ENCODE data around the gene TNFRSF8.
"Not testable (repeated sequence)": the region's sequence is repeated elsewhere in the genome, so short reads cannot be mapped to it uniquely, and the experiment has no call there.

The TNFRSF8 gene

DNA sequence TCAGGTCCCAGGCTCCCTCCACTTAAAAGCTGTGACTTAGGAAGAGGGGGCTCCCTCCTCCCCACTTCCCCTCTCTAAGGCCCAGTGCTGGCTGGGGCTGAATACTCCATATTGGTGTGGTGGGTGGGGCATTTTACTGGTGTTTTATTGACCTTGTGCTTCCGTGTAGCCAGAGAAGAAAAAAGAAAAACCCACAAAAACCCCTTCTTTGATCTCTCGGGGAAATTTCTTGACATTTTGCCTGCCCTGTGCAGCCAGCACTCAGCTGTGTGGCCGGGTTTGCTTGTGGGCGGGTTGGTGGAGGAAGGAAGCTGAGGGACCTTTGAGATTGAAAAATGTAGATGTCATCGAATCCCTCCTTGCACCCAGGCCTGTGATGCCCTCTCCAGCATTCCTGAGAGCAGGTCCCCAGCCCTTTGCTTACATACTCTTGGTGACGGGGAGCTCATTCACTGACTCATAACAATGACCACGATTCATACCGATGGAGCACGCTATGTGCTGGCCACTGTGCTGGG lies 24.8 kb downstream of the TNFRSF8 start:
- DNase-seq (ENCODE audit: low read depth): no peak

DNA sequence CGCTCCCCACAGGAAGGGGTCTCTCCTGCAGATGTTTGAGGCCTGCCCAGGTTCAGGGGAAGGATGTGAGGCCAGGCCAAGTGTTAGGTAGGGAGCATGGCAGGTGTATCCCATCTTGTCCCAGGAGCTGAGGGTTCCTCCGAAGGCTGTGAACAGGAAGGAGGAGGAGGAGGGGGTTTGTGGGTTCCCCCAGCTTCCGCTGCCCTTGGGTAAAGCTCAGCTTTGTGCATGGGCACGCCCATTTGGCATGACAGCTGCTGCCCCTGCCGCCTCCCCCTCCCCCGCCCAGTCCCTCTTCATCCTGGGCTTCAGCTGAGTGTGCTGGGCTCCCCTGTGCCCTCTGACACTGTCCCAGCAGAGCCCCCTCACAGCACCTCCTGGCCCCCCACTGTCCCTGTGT lies 25.5 kb downstream of the TNFRSF8 start:
- no peak for DNase-seq (ENCODE audit: low read depth)

DNA sequence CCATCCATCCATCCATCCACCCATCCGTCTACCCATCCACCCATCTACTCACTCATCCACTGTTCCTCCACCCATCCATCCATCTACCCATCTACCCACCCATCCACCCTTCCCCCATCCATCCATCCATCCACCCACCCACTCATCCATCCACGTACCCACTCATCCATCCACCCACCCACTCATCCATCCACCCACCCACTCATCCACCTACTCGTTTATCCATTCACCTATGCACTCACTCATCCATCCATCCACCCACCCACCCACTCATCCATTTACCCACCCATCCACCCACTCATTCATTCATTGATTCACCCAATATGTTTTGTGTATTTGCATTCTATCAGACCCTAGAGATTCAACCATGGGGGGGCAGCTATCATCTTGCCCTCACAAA lies 27.2 kb downstream of the TNFRSF8 start:
- DNase-seq (ENCODE audit: low read depth): no peak

DNA sequence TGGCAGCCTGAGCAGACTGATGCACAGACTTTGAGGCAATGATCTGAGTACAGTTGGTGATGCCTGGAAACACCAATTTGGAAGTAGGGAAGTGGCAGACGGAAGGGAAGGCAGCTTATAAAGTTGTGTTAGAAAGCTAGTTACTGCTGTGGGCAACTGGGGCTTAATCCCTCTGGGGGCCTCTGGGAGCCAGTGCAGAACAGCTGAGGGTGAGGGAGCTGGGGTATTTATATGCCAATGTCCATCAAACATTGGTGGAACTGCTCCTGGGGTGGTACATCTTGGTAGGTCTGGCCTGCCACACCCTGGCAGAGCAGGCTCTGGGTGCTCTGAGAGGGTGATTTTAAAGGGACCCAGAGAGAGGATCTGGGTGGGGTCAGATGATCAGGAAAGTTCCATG lies 28.1 kb downstream of the TNFRSF8 start:
- DNase-seq (ENCODE audit: low read depth): no peak

DNA sequence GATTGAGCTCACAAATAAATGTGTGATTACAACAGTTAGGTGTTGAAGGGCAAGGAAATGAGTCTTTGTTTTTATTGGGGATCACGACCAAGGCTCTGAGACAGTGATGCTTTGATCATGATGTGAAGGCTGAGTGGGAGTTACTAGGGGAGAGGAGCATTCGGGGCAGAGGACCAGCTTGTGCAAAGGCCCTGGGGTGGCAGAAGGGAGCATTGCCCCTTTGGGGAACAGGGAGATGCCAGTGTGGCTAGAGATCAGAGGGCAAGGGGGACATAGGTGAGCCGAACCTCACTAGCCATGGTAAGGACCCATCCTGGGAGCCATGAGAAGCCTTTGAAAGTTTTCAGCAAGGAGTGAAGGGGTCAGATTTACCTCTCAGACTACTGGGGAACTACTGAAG lies 31.1 kb downstream of the TNFRSF8 start:
- DNase-seq (ENCODE audit: low read depth): no peak

DNA sequence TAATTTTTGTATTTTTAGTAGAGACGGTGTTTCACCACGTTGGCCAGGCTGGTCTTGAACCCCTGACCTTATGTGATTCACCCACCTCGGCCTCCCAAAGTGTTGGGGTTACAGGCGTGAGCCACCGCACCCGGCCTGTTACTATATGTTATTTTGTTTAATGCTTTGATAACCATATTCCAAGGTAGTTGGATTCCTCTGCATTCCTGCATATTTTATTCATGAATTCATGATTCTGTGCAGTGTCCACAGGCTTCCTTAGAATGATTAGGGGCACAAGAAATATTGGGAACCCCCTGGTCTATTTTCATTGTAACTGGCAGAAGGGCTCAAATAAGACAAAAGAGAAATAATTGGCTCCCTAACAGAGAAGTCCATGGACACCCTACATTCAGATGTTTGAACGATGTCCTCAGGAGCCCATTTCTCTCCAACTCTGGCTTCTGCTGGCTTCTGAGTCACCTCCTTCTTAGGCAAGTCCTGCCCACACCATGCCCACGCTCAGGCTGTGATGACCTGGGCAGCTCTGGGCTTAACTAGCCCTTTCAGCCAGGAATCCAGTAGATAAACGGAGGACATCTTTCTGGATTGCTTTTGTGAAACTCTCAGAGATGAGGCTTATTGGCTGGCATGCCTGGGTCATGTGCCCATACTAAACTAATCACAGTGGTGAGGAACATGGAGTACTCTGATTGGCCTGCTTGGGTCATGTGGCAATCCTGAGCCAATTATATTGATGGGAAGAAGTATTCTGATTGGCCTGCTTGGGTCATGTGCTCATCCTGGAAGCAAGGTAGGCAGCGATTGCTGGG lies 32.6 kb downstream of the TNFRSF8 start:
- peak; percentile 38 for DNase-seq (ENCODE audit: low read depth)

DNA sequence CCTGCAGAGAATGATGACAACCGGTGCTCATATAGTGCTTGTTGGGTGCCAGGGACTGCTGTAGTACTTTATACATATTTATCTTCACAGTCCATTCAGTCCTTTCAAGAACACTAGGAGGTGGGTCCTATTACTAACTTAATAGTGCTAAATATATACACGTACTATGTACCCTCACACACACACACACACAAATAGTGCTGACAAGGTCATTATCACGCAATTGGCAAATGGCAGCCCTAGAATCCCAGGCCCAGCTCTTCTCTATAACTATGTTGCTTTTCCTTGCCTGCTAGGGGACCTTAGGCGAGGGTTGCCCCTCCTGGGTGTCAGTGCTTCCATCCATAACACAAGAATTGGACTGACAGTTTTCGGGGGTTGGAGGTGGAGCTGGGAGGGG lies 33.5 kb downstream of the TNFRSF8 start:
- no peak for DNase-seq (ENCODE audit: low read depth)

DNA sequence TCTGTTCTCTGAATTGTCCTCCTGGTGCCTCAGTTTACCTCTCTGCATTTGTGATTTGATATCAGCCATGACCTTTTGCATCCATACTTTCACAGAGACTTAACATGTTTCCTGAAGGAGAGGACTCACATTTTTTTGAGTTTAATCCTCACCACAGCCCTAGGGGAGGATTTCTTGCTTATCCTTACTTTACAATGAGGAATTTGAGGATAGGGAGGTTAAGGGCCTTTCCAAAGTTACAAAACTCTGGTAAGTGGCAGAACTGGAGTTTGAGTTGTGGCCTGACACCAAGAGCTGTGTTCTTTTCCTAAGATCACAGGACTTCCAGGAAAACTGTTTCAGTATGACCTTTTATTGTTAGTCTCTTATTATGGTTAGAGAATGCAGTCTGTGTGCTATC lies 34.2 kb downstream of the TNFRSF8 start:
- peak; percentile 21 for DNase-seq (ENCODE audit: low read depth)

DNA sequence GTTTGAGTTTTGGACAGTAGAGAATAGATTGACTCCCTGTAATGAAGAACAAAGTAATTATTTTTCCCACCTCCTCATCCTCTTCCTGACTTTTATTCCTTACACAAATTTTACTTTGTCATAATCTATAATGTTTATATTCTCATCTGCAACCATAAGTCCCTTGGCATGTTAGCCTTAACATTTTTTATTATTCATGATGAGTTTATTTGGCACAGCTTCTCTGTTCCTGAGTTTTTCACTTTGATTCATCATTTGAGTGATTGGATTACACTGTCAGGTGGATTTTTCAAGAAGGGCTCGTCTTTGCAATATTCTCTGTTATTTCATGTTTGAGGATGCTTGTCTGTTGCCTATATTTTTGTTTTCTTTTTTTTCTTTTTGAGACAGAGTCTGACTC lies 35.7 kb downstream of the TNFRSF8 start:
- peak; percentile 44 for DNase-seq (ENCODE audit: low read depth)

DNA sequence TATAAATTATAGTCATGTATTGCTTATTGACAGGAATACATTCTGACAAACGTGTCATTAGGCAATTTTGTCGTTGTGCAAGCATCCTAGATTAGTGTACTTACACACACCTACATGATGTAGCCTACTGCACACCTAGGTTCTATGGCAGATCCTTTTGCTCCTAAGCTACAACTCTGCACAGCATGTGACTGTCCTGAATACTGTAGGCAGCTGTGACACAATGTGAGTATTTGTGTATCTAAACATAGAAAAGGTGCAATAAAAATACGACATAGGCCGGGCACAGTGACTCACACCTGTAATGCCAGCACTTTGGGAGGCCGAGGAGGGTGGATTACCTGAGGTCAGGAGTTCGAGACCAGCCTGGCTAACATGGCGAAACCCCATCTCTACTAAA lies 36.5 kb downstream of the TNFRSF8 start:
- DNase-seq (ENCODE audit: low read depth): no peak

DNA sequence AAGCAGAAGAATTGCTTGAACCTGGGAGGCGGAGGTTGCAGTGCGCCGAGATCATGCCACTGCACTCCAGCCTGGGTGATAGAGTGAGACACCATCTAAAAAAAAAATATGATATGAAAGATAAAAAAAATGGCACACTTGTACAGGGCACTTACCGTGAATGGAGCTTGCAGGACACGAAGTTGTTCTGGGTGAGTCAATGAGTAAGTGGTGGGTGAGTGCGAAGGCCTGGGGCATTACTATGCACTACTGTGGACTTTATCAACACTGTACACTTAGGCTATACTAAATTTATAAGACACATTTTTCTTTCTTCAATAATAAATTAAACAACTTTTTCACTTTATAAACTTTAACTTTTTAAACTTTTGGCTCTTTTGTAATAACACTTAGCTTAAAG lies 37.0 kb downstream of the TNFRSF8 start:
- DNase-seq (ENCODE audit: low read depth): peak; percentile 48

DNA sequence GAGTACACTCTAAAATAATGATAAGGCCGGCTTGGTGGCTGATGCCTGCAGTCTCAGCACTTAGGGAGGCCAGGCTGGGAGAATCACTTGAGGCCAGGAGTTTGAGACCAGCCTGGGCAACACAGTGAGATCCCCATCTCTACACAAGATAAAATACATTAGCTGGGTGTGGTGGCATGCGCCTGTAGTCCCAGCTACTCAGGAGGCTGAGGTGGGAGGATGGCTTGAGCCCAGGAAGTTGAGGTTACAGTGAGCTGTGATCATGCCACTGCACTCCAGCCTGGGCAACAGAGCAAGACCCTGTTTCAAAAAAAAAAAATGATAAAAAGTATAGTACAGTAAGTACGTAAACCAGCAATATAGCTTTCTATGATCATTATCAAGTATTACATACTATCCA lies 38.0 kb downstream of the TNFRSF8 start:
- DNase-seq (ENCODE audit: low read depth): not testable (repeated sequence)

DNA sequence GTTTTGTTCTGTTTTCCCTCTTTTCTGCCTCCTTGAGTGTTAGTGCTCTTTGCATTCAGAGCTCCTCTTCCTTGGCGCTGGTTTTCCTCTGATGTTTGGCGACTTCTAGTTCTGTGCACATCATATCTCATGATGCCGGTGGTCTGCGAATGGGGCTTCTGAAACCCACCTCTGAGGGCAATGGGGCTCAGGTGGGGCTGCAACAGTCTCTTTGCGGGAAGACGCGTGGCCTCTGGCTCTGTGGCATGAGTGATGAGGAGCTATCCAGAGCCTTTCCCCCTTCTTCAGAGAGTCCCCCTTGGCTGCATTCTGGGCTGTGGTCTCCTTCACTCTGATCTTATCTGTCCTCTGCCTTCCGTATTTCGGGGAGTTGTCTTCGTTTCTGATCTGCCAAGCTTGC lies 39.0 kb downstream of the TNFRSF8 start:
- DNase-seq (ENCODE audit: low read depth): no peak

DNA sequence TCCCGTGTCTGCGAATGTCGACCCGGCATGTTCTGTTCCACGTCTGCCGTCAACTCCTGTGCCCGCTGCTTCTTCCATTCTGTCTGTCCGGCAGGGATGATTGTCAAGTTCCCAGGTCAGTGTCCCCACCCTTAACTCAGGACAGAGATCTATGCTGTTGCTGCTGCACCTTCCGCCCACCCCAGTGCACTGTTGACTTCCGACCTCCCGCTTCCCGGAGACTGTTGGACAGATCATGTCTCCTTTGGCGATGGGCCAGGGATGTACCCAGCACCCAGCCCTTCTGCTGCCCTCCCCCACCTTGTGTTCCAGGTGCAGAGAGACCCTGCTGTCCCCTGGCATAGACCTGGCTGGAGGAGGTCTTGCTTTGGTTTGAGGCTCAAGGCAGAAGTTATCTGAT lies 41.3 kb downstream of the TNFRSF8 start:
- no peak for DNase-seq (ENCODE audit: low read depth)

DNA sequence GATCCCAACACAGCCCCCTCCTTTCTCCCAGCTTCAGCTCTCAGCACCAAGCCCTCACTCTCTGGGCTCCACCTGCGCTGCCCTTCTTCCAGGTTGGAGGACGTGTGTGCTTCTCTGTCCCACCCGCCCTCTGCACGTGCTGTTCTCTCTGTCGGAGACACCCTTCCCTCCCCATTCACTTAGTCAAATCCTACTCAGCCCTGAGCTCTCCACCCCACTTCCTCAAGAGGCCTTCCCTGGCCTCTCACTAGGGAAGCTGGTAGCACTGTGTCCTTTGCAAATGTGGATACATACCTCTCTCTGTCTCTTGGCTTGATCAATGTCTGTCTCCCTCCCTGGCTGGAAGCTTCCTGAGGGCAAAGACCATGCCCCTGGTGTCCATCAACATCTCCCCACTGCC lies 43.0 kb downstream of the TNFRSF8 start:
- DNase-seq (ENCODE audit: low read depth): no peak

DNA sequence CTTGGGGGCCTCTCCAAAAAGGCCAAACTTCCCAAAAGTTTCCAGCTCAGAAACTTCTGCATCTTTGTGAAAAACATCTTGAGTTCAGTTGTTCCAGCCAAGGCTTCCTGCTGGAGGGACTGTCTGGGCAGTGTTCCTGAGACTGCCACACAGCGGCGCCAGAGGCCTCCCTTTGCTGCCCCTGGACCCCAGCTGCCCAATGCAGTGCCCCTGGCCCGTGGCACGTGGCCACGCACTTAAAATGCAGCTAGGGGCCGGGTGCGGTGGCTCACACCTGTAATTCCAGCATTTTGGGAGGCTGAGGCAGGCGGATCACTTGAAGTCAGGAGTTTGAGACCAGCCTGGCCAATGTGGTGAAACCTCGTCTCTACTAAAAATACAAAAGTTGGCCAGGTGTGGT lies 43.8 kb downstream of the TNFRSF8 start:
- DNase-seq (ENCODE audit: low read depth): peak; percentile 38

DNA sequence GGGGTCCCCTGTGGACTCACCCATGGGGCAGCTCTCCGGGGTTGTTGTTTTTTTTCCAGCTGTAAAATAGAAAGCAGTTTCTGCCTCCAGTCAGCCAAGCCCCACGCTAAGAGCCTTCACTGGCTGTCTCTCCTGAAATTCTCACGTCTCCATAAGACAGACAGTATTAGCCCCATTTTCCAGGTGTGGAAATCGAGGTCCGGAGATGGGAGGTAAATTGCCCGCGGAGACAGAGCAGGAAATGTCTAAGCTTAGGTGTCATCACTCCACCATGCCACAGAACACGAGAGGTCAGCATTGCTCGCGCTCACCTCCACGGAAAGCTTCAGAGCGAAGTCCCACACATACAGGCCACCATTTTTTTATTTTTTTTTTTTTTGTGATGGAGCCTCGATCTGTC lies 44.6 kb downstream of the TNFRSF8 start:
- DNase-seq (ENCODE audit: low read depth): no peak

DNA sequence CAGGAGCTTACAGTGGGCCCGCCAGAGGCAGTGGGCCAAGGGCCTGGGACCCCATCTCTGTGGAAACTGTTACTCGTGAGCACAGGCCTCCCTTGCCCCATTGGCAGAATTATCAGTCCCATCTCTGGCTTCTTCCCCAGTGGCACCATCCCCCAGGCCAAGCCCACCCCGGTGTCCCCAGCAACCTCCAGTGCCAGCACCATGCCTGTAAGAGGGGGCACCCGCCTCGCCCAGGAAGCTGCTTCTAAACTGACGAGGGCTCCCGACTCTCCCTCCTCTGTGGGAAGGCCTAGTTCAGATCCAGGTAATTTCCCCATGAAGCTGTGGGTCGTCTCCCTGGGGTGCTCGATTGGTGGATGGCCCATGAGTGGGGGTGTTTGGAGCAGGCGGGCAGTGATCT lies 46.8 kb downstream of the TNFRSF8 start:
- DNase-seq (ENCODE audit: low read depth): no peak

DNA sequence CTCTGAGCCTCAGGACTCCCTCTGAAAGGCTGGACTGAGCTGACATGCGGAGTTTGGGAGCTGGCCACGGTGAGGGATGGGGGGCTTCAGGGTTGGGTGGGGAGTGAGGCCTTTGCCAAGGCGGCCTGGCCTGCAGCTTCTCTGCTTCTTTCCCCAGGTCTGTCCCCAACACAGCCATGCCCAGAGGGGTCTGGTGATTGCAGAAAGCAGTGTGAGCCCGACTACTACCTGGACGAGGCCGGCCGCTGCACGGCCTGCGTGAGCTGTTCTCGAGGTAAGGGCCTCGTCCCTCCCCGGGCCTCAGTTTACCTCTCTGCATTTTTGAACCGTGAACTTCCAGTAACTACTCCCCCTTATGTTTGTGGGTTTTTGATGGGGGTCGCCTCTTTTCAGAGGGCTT lies 48.6 kb downstream of the TNFRSF8 start:
- no peak for DNase-seq (ENCODE audit: low read depth)

DNA sequence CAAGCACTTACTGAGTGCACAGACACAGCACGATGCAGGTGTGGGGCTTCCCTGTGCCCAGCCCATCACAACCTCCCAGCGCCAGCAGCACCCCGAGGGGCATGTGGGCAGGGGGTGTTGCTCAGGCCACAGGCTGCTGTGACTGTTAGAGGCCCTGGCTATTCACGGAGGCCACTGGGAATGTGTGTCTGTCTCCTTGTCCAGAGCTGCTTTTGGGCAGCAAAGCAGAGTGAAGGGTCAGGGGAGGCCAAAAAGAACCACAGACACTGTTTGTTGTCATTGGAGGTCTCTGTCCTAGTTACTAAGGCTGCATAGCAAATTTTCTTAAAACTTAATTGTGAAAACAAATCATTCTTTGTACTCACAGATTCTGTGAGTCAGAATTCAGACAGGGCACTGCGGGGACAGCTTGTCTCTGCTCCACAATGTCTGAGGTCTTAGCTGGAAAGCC lies 49.6 kb downstream of the TNFRSF8 start:
- peak; percentile 17 for DNase-seq (ENCODE audit: low read depth)

DNA sequence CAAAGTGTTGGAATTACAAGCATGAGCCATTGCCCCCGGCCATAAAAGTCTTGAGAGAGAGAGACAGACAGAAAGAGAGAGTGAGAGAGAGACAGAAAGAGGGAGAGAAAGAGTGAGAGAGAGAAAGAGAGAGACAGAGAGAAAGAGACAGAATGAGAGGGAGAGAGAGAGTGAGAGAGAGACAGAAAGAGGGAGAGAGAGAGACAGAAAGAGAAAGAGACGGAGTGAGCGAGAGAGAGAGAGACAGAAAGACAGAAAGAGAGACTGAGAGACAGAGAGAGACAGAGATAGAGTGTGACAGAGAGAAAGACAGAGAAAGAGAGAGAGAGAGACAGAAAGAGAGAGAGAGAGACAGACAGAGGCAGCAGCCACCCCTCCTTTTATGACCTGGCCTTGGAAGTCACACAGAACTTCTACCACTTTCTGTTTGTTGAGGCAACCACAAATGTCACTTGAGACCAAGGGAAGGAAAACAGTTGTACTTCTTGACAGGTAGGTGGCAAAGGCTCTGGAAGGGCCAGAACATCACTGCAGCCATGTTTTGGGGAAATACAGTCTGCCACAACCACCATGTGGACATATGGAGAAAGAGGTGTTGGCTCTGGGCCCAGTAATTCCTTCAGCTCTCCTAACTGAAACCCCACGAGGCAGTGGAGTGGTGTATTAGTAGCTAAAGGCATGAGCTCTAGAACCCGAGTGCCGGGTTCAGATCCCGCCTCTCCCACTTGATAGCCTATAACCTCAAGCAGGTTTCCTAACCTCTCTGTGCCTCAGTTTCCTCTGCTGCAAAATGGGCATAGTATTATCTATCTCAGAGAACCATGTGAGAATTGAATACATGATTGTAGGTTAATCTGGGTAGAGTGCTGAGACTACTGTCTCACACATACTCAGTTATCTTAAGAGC lies 50.6 kb downstream of the TNFRSF8 start:
- peak; percentile 36 for DNase-seq (ENCODE audit: low read depth)

DNA sequence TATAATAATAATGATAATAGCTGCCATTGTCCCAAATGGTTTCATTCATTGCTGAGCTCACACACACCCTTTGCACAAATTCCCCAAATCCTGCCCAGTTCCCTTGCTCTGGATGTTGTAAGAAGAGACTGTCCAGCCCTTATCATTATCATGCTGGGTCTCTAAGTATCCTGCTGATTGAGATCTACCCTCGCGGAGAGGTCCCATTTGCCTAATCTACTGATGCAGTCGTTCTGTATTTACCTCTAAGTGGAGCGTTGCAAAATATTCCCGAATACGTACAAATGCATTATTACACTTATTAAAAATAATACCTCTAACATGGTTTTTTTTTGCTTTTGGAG lies 51.2 kb downstream of the TNFRSF8 start:
- no peak for DNase-seq (ENCODE audit: low read depth)

DNA sequence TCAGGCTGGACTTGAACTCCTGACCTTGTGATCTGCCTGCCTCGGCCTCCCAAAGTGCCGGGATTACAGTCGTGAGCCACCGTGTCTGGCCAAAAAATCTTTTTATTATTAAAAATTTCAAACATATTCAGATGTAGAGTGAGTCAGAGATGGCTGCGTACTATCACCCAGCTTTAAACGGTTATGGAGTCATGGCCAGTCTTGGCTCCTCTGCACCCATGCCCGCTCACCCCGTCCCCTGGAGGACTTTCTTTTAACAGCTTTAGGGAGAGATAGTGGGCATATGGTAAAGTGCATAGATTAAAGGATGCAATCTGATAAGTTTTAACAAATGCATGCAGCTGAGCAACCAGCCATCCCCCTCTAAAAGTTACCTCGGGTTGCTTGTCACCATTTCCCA lies 51.8 kb downstream of the TNFRSF8 start:
- no peak for DNase-seq (ENCODE audit: low read depth)
